Type B pancreatic cell (in vitro differentiated cells): ENCODE results near the gene ZNF564. TPM values are rescaled to one million over a fixed set of nuclear protein-coding genes. Genes with fewer than 3 reads are reported as not detected.

ENCODE experiments used
- DNase-seq: peaks from one replicate; pipeline ENCODE4 v3.0.0; 2021; ENCODE audit warnings: mixed read lengths; ENCODE audit not compliant: unreplicated experiment; ENCODE audit errors: extremely low spot score
- H3K27ac Mint-ChIP-seq: 2 replicates; pipeline ENCODE4 v1.8.0; 2021; ENCODE audit warnings: mild to moderate bottlenecking, mixed read lengths
- H3K27me3 Mint-ChIP-seq: 2 replicates; pipeline ENCODE4 v1.8.0; 2021; ENCODE audit warnings: mixed read lengths
- H3K36me3 Mint-ChIP-seq: 2 replicates; pipeline ENCODE4 v1.8.0; 2021; ENCODE audit warnings: mixed read lengths
- H3K4me1 Mint-ChIP-seq: one replicate; pipeline ENCODE4 v1.8.0; 2021; ENCODE audit warnings: mixed read lengths; ENCODE audit not compliant: unreplicated experiment
- H3K4me3 Mint-ChIP-seq: 2 replicates; pipeline ENCODE4 v1.8.0; 2021; ENCODE audit warnings: mild to moderate bottlenecking, mixed read lengths
- H3K9me3 Mint-ChIP-seq: 2 replicates; pipeline ENCODE4 v1.8.0; 2021; ENCODE audit warnings: mixed read lengths
- total RNA-seq: library from RNA; stranded (reverse); gene quantifications from 2 replicates; pipeline ENCODE4 v1.2.1, GENCODE V29; 2021; ENCODE audit warnings: low replicate concordance
- TF ChIP-seq, protein P1 (sequence below): fragments of 200-600 bp; sonication (generic); conservative IDR thresholded peaks from 2 replicates; pipeline ENCODE4 v1.5.0; 2021; ENCODE audit warnings: antibody characterized with exemption, mild to moderate bottlenecking

Gene ZNF564
- total RNA-seq, 1 donor from 2014 or later, result 14.5 TPM

DNA sequence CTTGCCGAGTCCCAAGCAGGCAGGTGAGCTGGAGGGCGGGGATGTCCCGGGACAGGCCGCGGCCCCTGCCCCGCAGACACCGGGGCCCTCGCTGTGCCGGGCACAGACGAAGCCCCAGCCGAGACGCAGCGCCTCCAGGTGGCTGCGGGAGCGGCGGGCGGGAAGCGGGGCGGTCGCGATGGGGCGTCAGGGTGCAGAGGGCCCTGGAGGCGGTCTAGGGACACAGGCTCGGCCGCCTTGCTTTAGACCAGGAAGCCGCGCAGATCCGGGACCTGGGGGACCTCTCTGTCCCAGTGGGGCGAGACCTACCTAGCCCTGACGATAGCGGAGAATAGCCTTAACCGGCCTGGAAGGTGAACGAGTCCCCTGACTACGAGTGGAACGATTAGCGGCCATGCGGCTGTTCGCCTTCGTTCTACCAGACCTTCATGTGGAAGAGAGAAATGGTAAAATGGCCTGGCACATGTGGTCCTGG, 4.2 kb upstream of the ZNF564 start:
- peaks cover 11% of the 10 kb centered on the region for H3K4me1 Mint-ChIP-seq
- H3K9me3 Mint-ChIP-seq, result no peaks in the 10 kb centered on the region
- no peak for DNase-seq
- no peak overlapping the region for H3K4me3 Mint-ChIP-seq
- no peaks in the 10 kb centered on the region for H3K36me3 Mint-ChIP-seq
- no peak overlapping the region for H3K27ac Mint-ChIP-seq
- TF ChIP-seq, protein P1, sequence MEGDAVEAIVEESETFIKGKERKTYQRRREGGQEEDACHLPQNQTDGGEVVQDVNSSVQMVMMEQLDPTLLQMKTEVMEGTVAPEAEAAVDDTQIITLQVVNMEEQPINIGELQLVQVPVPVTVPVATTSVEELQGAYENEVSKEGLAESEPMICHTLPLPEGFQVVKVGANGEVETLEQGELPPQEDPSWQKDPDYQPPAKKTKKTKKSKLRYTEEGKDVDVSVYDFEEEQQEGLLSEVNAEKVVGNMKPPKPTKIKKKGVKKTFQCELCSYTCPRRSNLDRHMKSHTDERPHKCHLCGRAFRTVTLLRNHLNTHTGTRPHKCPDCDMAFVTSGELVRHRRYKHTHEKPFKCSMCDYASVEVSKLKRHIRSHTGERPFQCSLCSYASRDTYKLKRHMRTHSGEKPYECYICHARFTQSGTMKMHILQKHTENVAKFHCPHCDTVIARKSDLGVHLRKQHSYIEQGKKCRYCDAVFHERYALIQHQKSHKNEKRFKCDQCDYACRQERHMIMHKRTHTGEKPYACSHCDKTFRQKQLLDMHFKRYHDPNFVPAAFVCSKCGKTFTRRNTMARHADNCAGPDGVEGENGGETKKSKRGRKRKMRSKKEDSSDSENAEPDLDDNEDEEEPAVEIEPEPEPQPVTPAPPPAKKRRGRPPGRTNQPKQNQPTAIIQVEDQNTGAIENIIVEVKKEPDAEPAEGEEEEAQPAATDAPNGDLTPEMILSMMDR, result no peak
- H3K27me3 Mint-ChIP-seq, result peaks cover 7% of the 10 kb centered on the region

DNA sequence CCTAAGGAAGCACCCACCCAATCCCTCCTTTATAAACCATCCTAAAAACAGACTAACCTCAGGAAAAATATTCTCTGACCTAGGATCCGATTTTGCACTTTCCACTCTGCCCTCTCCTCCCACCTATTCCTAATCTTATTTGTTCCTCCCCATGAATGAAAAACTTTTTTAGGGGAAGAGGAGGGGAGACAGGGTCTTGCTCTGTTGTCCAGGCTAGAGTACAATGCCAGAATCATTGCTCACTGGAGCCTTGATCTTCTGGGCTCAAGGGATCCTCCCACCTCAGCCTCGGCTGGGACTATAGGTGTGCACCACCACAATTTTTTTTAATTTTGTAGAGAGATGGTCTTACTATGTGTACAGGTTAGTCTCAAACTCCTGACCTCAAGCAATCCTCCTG, 4.4 kb downstream of the ZNF564 start:
- Mint-ChIP-seq H3K9me3 (peaks cover 20% of the 10 kb centered on the region), H3K4me1 (peaks cover 10% of the 10 kb centered on the region), H3K27ac (no peak overlapping the region), H3K27me3 (no peaks in the 10 kb centered on the region), H3K36me3 (peaks cover 48% of the 10 kb centered on the region), H3K4me3 (peak overlapping the region; percentile 51)
- TF ChIP-seq, protein P1, result no peak
- DNase-seq, result no peak

- Mint-ChIP-seq H3K36me3 (peaks cover 48% of the 10 kb centered on the region), H3K27ac (peak overlapping the region; percentile 13), H3K4me1 (peaks cover 4% of the 10 kb centered on the region), H3K4me3 (no peak overlapping the region), H3K9me3 (peaks cover 20% of the 10 kb centered on the region), H3K27me3 (no peaks in the 10 kb centered on the region)
- no peak for DNase-seq
- TF ChIP-seq, protein P1, result no peak
These were observed 5.2 kb downstream of the ZNF564 start for GRCh38 chr19:12546068-12546467.

GRCh38 chr19:12545267-12545666, 6.0 kb downstream of the ZNF564 start:
- H3K36me3 Mint-ChIP-seq, result peaks cover 49% of the 10 kb centered on the region
- TF ChIP-seq, protein P1, result no peak
- H3K4me3 Mint-ChIP-seq, result no peak overlapping the region
- H3K27ac Mint-ChIP-seq, result no peak overlapping the region
- H3K27me3 Mint-ChIP-seq, result no peaks in the 10 kb centered on the region
- peaks cover 20% of the 10 kb centered on the region for H3K9me3 Mint-ChIP-seq
- peaks cover 4% of the 10 kb centered on the region for H3K4me1 Mint-ChIP-seq
- no peak for DNase-seq

DNA sequence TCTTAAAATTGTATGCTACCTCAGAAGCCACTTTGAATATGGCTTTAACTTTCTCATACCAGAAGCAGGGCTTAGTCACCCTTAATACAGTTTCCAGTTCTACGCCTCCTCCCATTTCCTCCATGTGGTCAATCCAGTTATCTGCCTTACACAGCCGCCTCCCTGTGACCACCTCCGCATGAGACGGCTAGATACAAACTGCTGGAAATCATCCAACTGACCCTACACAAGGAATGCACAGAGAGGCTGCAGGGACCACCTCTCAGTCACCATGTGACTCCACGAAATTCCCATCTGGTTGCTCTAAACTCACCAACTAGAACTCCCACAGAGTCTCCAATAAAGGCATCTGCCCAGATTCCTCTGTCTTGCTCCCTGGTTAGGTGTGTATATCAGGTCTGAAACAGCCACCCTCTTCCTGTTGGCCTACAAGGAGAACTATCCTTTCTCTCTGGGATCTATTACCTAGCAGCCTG, 6.8 kb downstream of the ZNF564 start:
- Mint-ChIP-seq H3K4me1 (peaks cover 4% of the 10 kb centered on the region), H3K36me3 (peaks cover 50% of the 10 kb centered on the region), H3K9me3 (peaks cover 20% of the 10 kb centered on the region), H3K27me3 (no peaks in the 10 kb centered on the region), H3K27ac (peak overlapping the region; percentile 39), H3K4me3 (peak overlapping the region; percentile 34)
- TF ChIP-seq, protein P1, result no peak
- no peak for DNase-seq

GRCh38 chr19:12543855-12544254, 7.4 kb downstream of the ZNF564 start:
- no peaks in the 10 kb centered on the region for H3K27me3 Mint-ChIP-seq
- DNase-seq, result no peak
- peak overlapping the region; percentile 39 for H3K27ac Mint-ChIP-seq
- H3K4me3 Mint-ChIP-seq, result peak overlapping the region; percentile 34
- peaks cover 20% of the 10 kb centered on the region for H3K9me3 Mint-ChIP-seq
- TF ChIP-seq, protein P1, result no peak
- peaks cover 46% of the 10 kb centered on the region for H3K36me3 Mint-ChIP-seq
- H3K4me1 Mint-ChIP-seq, result peaks cover 4% of the 10 kb centered on the region
